CD4-positive, alpha-beta T cell treated with Interleukin-6 for 4 hours (primary cell): ENCODE data around the gene HIVEP3.

Source experiments
- DNase-seq: peaks from one replicate; pipeline ENCODE4 v3.0.0-alpha.2; 2020; ENCODE audit warnings: mixed read lengths

Gene HIVEP3

DNA sequence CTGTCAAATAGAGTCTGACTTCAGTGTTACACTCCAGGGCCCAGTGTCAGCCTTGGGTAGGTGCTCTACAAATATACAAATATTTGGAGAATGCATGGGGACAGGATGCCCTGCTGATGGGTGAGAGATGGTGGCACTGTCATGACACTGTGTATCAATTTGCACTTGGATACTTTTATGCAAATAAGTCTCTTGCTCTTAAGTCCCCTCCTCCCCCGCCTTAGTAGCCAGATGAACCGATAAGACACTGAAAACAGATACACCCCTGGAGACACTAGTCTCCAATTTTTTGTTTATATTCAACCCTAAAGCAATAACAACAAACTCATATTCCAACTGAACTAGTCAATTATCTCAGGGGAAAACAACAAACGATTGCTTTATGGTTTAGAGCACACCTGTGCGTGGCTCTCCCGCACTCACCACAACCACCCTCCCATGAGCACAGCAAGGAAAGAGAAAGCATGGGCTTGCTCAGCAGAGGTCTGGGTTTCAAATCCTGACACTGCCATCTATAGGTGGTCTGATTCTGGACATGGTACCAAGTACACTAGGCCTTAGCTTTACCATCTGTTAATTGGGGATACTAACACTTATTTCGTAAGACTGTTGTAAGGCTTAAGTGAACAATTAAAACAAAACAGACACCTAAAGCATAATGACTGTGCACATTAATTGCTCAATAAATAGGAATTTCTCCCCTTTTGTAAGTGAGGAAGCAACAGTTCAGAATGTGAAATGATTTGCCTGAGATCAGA is 50.3 kb downstream of the HIVEP3 start:
- peak; percentile 22 for DNase-seq

DNA sequence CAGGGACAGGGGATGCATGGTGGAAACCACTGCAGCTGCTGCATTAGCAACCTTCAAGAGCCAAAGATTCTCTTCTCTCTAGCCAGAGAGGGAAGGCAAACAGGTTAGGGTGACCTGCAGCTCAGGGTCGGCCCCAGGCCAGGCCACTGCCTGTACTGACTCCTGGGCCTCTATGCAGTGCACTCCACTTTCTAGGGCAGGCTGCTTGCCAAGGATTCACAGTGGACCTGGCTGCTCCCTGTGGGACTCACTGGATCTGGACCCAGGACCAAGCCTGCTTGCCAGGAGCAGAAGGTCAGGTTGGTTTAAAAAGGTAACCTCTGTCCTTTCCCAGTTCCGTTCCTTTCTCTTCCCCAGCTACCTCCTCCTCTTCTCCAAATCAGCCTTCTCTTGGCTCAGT is 52.4 kb downstream of the HIVEP3 start:
- no peak for DNase-seq

- no peak for DNase-seq
Measured at GRCh38 chr1:41864471-41865040, 54.2 kb downstream of the HIVEP3 start.

GRCh38 chr1:41863718-41864117 is 55.0 kb downstream of the HIVEP3 start:
- no peak for DNase-seq

DNA sequence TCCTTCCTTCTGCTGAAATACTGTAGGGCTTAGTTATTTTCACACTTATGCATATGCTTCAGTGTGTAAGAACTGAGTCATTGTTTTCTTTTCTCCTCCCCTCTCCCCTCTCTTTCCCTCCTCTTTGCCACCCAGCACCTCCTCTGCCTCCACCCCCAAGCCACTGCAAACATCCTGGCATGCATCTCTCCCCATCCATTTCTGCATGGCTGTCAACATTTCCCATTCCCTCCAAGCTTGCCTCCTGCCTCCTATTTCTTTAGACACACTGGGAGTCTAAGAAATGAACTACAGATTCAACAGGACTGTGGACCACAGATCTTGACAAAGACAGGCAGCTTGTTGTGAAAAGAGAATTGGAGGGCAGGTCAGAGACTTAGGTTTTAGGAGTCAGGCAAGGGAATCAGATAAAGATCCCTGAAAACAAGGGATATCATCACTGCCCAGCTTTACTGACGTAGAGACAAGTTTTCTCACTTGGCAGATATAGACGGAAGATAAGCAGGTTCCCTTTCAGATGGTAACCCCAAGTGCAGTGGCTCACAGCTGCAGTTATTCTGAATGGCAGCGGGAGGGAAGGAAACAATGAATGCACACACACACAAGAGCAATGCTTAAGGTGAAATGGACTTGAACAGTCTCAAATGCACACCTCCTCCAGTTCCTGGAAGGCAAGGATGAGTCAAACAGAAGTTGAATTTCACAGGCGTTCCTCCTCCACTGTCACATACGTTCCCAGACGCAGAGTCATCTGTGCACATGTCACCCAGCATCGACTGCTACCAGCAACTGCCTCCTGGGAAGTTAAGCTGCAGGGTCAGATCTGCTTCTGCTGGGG is 56.1 kb downstream of the HIVEP3 start:
- no peak for DNase-seq

GRCh38 chr1:41861535-41862383 is 57.0 kb downstream of the HIVEP3 start:
- no peak for DNase-seq

- no peak for DNase-seq
Measured at GRCh38 chr1:41860771-41861170, 58.0 kb downstream of the HIVEP3 start.

- no peak for DNase-seq
Measured at GRCh38 chr1:41860214-41860613, 58.5 kb downstream of the HIVEP3 start.

GRCh38 chr1:41859686-41860085 is 59.0 kb downstream of the HIVEP3 start:
- no peak for DNase-seq

GRCh38 chr1:41856944-41857285 is 61.8 kb downstream of the HIVEP3 start:
- DNase-seq = no peak

DNA sequence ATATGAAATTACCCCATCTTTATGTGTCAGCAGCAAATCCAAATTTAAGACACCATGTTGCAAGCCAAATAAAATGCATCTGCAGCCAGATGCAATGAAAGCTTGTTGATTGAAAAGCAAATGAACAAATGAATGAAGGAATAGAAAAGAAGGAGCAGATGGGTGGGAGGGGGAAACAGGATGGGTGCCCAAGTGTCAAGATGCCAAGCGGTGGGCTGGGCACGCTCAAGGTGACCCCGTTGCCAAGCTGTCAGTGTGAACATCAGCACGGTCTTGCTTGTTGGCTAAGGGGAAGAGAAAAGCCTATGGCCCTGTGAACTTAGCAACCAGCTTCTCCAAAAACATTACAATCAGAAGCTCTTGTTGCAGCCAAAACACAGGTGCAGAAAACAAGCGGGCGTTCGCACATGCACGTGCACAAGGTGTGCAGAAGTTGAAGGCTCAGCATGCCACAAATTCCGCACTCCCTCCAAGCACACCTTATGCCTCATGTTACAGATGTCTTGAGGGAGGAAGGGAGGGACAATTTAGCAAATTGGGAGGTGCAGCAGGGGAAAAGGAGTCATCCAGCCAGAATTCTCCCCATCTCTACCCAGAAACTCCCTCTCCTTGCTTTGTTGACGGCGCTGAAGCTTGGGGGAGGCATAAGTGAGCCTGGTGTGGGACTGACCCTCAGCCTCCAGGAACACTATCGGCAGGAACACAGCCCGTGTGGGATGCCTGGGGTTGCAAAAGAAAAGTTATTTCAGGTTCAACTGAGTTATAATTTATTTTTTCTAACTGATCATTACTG is 62.4 kb downstream of the HIVEP3 start:
- no peak for DNase-seq

- no peak for DNase-seq
Measured at GRCh38 chr1:41855713-41856112, 63.0 kb downstream of the HIVEP3 start.

DNA sequence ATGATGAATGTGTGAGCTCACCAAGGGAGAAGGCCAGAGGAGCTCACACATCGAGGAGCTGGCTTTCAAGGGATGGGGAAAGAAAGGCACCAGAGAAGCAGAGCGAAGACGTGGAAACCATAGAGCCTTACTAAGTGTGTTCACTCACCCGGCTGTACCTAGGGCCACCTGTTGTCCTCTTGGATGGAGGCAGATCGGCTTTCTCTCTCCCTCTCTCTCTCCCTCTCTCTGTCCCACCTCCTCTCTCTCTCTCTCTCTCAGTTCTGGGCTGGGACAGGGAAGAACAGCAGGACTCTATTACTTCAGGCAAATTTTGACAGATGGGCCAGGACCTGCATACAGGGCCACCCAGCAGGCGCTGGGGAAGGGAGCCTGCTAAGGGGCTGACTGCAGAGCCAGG is 64.8 kb downstream of the HIVEP3 start:
- no peak for DNase-seq

- no peak for DNase-seq
Measured at GRCh38 chr1:41852091-41852490, 66.6 kb downstream of the HIVEP3 start.

- no peak for DNase-seq
Measured at GRCh38 chr1:41851589-41851988, 67.1 kb downstream of the HIVEP3 start.

DNA sequence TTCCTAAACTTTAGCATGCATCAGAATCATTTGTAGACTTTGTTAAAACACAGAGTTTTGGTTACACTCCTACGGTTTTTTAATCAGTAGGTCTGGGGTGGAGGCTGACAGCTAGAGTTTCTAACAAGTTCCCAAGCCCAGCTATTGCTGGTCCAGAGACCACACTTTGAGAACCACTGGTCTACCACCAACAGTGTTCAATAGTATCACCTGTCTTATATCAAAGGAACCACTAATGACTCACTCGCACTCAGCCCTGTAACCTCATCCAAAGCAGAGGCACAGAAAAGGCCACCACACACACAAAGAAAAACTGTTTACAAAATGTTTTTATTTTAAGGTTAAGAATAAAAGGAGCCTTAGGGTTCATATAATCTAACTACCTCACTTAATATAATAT is 68.7 kb downstream of the HIVEP3 start:
- DNase-seq = peak; percentile 13

DNA sequence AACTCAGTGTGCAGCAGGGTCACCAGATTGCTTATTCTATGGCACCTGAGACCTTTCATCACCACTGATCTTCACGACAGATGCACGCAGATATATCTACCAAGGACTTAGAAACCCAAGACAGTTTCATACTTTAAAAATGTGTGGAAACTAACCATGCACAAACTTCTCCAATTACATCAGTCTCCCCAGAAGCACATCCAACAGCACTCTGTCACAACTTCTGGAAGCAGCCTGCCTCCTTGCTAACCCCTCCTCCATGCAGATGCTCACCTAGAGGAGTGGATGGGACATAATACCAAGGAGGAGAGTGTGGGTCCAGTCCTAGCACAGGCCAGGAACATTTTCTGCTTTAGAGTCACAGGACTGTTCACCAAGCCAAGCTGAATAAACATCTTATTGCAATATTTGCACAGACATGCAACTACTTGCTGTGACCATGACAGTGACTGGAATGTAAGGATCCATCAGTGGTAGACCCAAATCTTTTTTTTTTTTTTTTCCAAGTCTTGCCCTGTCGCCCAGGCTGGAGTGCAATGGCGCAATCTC is 69.4 kb downstream of the HIVEP3 start:
- no peak for DNase-seq

- no peak for DNase-seq
Measured at GRCh38 chr1:41848216-41848952, 70.3 kb downstream of the HIVEP3 start.

- no peak for DNase-seq
Measured at GRCh38 chr1:41847733-41848132, 71.0 kb downstream of the HIVEP3 start.

- DNase-seq = no peak
Measured at GRCh38 chr1:41846625-41847405, 71.9 kb downstream of the HIVEP3 start.
